MM.1S (cell line): Measurements from ENCODE around the gene INPP5F.

Source experiments
- DNase-seq: peaks from one replicate; pipeline ENCODE4 v3.0.0-alpha.2; 2015
- H2AFZ ChIP-seq: fragments of 300-600 bp; sonication (generic); 2 replicates; pipeline ENCODE4 v1.6.0; 2016; ENCODE audit warnings: antibody characterized with exemption, low read length
- H3F3A ChIP-seq: fragments of 300-600 bp; sonication (generic); 2 replicates; pipeline ENCODE4 v1.6.1; 2016; ENCODE audit warnings: mild to moderate bottlenecking, antibody characterized with exemption, low read length, moderate library complexity, mixed read lengths; ENCODE audit not compliant: insufficient read depth
- H3K27ac ChIP-seq: fragments of 300-600 bp; sonication (generic); 2 replicates; pipeline ENCODE4 v1.5.1; 2016; ENCODE audit warnings: mild to moderate bottlenecking, low read length
- H3K27me3 ChIP-seq: fragments of 300-600 bp; sonication (generic); replicated peaks from 2 replicates; pipeline ENCODE4 v1.6.0; 2016; ENCODE audit warnings: low read length; ENCODE audit not compliant: insufficient read depth
- H3K36me3 ChIP-seq: fragments of 300-600 bp; sonication (generic); replicated peaks from 2 replicates; pipeline ENCODE4 v1.6.1; 2016; ENCODE audit warnings: mild to moderate bottlenecking, low read length, mixed read lengths; ENCODE audit not compliant: insufficient read depth
- H3K4me1 ChIP-seq: fragments of 300-600 bp; sonication (generic); 2 replicates; pipeline ENCODE4 v1.6.1; 2016; ENCODE audit warnings: low read length, mixed read lengths
- H3K4me2 ChIP-seq: fragments of 300-600 bp; sonication (generic); 2 replicates; pipeline ENCODE4 v1.6.0; 2016; ENCODE audit warnings: low read depth, low read length
- H3K4me3 ChIP-seq: fragments of 300-600 bp; sonication (generic); 2 replicates; pipeline ENCODE4 v1.5.1; 2016; ENCODE audit warnings: low read length, mixed read lengths
- H3K79me2 ChIP-seq: fragments of 300-600 bp; sonication (generic); 2 replicates; pipeline ENCODE4 v1.6.1; 2016; ENCODE audit warnings: mixed run types, low read length, mixed read lengths
- H3K9ac ChIP-seq: fragments of 300-600 bp; sonication (generic); 2 replicates; pipeline ENCODE4 v1.6.1; 2016; ENCODE audit warnings: low read length, mixed read lengths
- H3K9me2 ChIP-seq: fragments of 300-600 bp; sonication (generic); replicated peaks from 2 replicates; pipeline ENCODE4 v1.6.1; 2016; ENCODE audit warnings: mild to moderate bottlenecking, low read length, mixed read lengths; ENCODE audit not compliant: insufficient read depth
- H3K9me3 ChIP-seq: fragments of 300-600 bp; sonication (generic); replicated peaks from 2 replicates; pipeline ENCODE4 v1.6.1; 2016; ENCODE audit warnings: mild to moderate bottlenecking, low read length, mixed read lengths; ENCODE audit not compliant: insufficient read depth
- H4K20me1 ChIP-seq: fragments of 300-600 bp; sonication (generic); 2 replicates; pipeline ENCODE4 v1.6.1; 2016; ENCODE audit warnings: mild to moderate bottlenecking, low read length, moderate library complexity, mixed read lengths; ENCODE audit not compliant: insufficient read depth
- EZH2 ChIP-seq: fragments of 300-600 bp; sonication (generic); optimal IDR thresholded peaks from 2 replicates; pipeline ENCODE3; 2017; ENCODE audit warnings: low read depth, mild to moderate bottlenecking, antibody characterized with exemption, low read length, mixed read lengths
- EZH2phosphoT487 ChIP-seq: fragments of 300-600 bp; sonication (generic); IDR thresholded peaks from 2 replicates; pipeline ENCODE4 v1.6.1; 2018; ENCODE audit warnings: antibody characterized with exemption, low read length
- TF ChIP-seq, protein P1 (sequence below): fragments of 300-600 bp; sonication (generic); IDR thresholded peaks from 2 replicates; pipeline ENCODE4 v1.5.1; 2016; ENCODE audit warnings: antibody characterized with exemption, low read length, mixed read lengths

INPP5F gene

GRCh38 chr10:119806334-119807130, 80.7 kb downstream of the INPP5F start:
- Histone ChIP-seq H3K36me3 (no peaks in the 10 kb centered on the region), H3K27me3 (no peaks in the 10 kb centered on the region), H3K9ac (no peak overlapping the region), H3K9me2 (no peaks in the 10 kb centered on the region), H2AFZ (no peak overlapping the region), H3K27ac (no peak overlapping the region), H3K4me1 (peaks cover 13% of the 10 kb centered on the region), H3K9me3 (no peaks in the 10 kb centered on the region), H3K4me3 (no peak overlapping the region), H3F3A (peaks cover 10% of the 10 kb centered on the region), H3K79me2 (no peaks in the 10 kb centered on the region), H4K20me1 (no peaks in the 10 kb centered on the region), H3K4me2 (no peak overlapping the region)
- no peak for DNase-seq
- TF ChIP-seq, protein P1, sequence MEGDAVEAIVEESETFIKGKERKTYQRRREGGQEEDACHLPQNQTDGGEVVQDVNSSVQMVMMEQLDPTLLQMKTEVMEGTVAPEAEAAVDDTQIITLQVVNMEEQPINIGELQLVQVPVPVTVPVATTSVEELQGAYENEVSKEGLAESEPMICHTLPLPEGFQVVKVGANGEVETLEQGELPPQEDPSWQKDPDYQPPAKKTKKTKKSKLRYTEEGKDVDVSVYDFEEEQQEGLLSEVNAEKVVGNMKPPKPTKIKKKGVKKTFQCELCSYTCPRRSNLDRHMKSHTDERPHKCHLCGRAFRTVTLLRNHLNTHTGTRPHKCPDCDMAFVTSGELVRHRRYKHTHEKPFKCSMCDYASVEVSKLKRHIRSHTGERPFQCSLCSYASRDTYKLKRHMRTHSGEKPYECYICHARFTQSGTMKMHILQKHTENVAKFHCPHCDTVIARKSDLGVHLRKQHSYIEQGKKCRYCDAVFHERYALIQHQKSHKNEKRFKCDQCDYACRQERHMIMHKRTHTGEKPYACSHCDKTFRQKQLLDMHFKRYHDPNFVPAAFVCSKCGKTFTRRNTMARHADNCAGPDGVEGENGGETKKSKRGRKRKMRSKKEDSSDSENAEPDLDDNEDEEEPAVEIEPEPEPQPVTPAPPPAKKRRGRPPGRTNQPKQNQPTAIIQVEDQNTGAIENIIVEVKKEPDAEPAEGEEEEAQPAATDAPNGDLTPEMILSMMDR: no peak
- TF ChIP-seq EZH2 (no peak), EZH2phosphoT487 (no peak)

DNA sequence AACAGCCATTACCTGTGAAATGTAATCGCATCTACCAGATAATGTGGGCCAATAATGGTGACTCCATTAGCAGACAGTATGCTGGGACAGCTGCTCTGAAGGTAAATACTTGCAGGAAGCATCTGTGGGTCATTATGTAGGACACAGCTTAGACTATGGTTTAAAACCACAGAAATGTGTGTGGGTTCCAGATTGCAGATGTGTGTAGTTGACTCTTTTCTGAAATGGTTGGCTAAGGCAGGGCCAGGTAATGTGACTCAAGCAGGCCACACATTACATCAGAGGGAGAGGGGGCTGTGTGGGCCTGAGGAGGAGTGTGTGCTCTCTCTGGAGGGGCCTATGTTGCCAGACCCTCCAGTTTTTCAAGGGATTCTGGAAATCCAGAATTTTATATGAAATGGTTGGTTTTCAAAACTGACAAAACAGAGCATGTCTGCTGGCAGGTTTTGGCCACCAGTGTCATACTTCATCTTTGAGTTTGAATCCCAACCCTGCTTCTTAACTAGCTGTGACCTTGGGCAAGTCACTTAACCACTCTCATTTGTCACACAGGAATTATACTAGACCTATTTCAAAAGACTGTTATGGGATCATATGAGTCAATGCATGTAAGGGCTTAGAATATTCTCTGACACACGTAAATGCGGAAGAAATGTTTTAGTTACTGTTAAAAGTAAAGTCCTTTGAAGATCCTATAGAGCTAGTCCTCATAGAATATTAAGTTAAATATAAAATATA, 82.3 kb downstream of the INPP5F start:
- Histone ChIP-seq H3K27ac (peak overlapping the region; percentile 49; the same call in 1 of the 2 replicates), H3K4me1 (peaks cover 19% of the 10 kb centered on the region), H4K20me1 (no peaks in the 10 kb centered on the region), H3K4me3 (no peak overlapping the region), H3K9ac (no peak overlapping the region), H3F3A (peaks cover 10% of the 10 kb centered on the region), H3K9me2 (no peaks in the 10 kb centered on the region), H3K27me3 (no peaks in the 10 kb centered on the region), H3K36me3 (no peaks in the 10 kb centered on the region; the same call in 1 of the 2 replicates), H3K9me3 (no peaks in the 10 kb centered on the region), H2AFZ (no peak overlapping the region), H3K4me2 (peak overlapping the region; percentile 3; the same call in 1 of the 2 replicates), H3K79me2 (no peaks in the 10 kb centered on the region)
- DNase-seq: peak; percentile 85
- no peak for TF ChIP-seq EZH2
- TF ChIP-seq EZH2phosphoT487: no peak
- TF ChIP-seq, protein P1: no peak

DNA sequence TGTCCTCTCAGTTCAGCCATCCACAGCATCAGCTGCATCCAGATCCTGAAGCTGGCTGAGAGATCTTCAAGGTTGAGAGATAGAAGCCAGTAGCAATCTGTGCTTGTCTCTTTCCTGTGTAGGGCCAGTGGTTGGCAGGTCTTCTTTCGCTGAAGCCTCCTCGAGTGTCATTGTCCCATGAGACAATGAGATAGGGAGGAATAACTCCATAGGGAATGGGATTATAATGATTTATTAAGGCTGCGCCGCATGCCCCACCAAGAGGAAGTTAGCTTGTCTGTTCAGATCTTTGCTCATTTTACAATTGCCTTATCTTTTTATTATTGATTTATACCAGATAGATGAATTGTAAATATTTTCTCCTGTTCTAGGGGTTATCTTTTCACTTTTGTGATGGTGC, 85.3 kb downstream of the INPP5F start:
- H3K4me1 ChIP-seq: peaks cover 19% of the 10 kb centered on the region
- H3F3A ChIP-seq: peaks cover 10% of the 10 kb centered on the region
- TF ChIP-seq EZH2phosphoT487 (no peak), EZH2 (no peak)
- TF ChIP-seq, protein P1: no peak
- DNase-seq: no peak
- no peaks in the 10 kb centered on the region for H3K9me2 ChIP-seq
- no peak overlapping the region for H3K9ac ChIP-seq
- H3K36me3 ChIP-seq: no peaks in the 10 kb centered on the region; the same call in 1 of the 2 replicates
- no peaks in the 10 kb centered on the region for H3K27me3 ChIP-seq
- no peaks in the 10 kb centered on the region for H3K9me3 ChIP-seq
- no peaks in the 10 kb centered on the region for H4K20me1 ChIP-seq
- H2AFZ ChIP-seq: no peak overlapping the region
- no peaks in the 10 kb centered on the region for H3K79me2 ChIP-seq
- H3K4me2 ChIP-seq: no peak overlapping the region
- H3K27ac ChIP-seq: no peak overlapping the region
- H3K4me3 ChIP-seq: no peak overlapping the region
